Thyroid gland (tissue), 4 donors: ENCODE measurements around the gene MORN1.

Experiments
- POLR2A ChIP-seq, 2 donors: fragments of 450-650 bp; IDR thresholded peaks; one replicate each; pipeline ENCODE4 v1.6.1; 2017; ENCODE audit warnings: antibody characterized with exemption in 2 of 2, mild to moderate bottlenecking in 2 of 2, moderate library complexity in 1 of 2
- TF ChIP-seq, protein P1 (sequence below), 6 experiments: fragments of 200-600 bp in 3 of 6; fragments of 450-650 bp in 3 of 6; sonication (generic) in 3 of 6; IDR thresholded peaks; one replicate each; pipeline ENCODE4 v1.5.1; 2016 to 2019; ENCODE audit warnings: antibody characterized with exemption in 6 of 6, mild to moderate bottlenecking in 2 of 6, inconsistent platforms in 1 of 6, moderate library complexity in 1 of 6

DNA sequence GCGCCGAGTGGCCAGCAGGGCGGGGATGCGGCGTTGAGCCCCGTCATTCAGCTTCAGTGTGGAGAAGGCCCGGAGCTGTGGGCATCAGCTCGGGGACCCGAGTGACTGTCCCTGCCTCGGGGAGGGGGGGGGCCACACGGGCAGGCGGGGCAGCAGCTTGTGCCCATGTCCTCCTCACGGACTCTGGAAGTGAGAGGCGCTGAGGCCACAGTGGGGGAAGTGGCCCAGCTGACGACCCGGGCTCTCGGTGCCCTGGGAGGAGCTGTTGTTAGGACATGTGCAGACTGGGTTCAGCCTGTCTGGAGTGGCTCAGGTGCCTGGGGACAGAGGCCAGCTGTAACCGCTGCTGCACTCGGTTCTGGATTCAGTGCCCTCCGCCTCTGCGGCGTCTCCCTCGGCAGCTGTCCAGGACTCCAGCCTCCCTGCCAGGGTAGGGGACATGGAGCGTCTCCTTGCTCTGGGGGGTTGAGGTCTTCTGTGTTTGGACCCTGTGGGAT, 92.2 kb downstream of the MORN1 start:
- TF ChIP-seq, protein P1, sequence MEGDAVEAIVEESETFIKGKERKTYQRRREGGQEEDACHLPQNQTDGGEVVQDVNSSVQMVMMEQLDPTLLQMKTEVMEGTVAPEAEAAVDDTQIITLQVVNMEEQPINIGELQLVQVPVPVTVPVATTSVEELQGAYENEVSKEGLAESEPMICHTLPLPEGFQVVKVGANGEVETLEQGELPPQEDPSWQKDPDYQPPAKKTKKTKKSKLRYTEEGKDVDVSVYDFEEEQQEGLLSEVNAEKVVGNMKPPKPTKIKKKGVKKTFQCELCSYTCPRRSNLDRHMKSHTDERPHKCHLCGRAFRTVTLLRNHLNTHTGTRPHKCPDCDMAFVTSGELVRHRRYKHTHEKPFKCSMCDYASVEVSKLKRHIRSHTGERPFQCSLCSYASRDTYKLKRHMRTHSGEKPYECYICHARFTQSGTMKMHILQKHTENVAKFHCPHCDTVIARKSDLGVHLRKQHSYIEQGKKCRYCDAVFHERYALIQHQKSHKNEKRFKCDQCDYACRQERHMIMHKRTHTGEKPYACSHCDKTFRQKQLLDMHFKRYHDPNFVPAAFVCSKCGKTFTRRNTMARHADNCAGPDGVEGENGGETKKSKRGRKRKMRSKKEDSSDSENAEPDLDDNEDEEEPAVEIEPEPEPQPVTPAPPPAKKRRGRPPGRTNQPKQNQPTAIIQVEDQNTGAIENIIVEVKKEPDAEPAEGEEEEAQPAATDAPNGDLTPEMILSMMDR (IDR thresholded peaks at IDR 0.05) = no peak
- TF ChIP-seq POLR2A (IDR thresholded peaks at IDR 0.05) = peak in 1 of 2 donors; percentile 28
